ENCODE measurements around the gene ZDHHC11B.
"Not testable (repeated sequence)": the region's sequence is repeated elsewhere in the genome, so short reads cannot be mapped to it uniquely, and the experiment has no call there.

The ZDHHC11B gene

DNA sequence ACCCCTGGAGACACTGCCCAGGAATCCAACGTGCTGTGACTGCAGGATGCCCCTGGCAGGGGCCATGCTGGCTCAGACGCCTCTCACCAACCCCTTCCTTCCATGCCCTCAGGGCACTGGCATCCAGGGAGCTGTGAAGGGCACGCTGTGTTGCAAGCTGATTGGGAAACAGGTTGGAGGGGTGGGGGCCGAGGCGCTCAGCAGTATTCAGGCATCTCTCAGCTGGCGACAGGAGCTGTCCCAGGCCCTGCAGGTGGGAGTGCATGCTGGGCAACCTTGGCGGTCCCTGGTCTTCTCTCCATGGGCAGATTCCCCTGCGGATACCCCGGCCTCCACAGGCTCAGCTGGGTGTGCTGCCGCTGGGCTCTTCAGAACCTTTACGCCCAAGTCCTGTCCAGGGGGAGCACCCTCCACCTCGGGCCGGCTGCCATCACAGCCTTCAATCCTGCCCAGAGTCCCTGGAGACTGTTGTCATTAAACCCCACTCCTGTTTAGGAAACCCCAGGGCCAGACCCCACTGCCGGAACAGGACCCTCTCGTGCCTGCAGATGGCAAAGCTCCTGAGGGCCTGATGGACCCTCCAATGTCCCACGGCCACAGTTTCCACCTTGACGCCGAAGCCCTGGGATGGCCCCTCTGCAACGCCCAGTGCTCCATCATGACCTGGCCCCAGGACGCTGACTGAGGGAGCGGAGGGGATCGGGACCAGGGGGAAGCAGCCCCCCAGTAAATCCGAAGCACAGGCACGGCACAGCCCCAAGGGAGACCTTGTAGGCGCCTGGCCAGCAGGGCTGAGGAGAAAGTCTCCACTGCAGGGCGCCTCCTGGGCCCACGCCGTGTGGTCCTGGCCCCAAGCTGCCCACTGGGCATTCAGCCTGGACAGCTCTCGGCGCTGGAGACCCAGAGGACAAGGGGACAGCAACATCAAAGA is 100.7 kb downstream of the ZDHHC11B start:
- DNase-seq, result no peak

DNA sequence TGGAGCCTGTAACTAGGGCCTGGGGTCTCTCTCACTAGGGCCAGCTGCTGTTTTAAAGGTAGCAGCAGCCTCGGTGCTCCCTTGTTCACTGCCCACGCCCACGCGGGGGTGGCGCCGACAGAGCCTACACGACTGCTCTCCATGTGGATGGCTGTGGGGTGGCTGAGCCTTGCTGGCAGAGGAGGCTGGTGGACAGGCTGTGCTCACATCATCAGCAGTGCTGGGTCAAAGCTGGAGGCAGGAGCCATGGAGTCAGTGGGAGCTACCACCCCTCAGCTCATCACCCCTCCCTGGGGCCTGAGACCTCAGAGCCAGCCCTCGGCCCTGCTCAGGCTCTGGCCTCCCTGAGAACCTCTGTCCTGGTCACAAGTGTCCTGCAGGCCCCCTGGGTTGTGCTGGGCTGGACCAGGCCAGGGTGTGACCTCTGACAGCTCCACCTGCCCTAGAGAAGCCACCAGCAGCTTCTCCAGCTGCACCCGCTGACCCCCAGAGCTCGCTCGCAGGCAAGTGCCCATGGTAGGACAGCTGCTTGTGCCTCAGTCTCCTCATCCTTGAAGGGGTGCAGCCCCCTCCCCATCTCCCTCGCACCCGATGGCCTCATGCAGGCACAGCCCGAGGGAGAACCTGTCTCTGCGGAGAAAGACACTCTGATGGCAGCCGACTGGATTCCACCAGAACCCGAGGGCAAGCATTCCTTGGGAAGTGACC is 101.7 kb downstream of the ZDHHC11B start:
- DNase-seq, result not testable (repeated sequence)

DNA sequence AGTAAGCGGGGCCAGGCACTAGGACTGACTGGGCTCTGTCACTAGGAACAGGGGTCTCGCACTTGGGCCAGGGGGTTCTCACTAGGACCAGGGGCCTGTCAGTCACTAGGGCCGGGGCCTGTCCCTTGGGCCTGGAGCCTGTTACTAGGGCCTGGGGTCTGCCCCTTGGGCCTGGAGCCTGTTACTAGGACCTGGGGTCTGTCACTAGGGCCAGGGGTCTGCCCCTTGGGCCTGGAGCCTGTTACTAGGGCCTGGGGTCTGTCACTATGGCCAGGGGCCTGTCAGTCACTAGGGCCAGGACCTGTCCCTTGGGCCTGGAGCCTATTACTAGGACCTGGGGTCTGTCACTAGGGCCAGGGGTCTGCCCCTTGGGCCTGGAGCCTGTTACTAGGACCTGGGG is 102.3 kb downstream of the ZDHHC11B start:
- not testable (repeated sequence) for DNase-seq

DNA sequence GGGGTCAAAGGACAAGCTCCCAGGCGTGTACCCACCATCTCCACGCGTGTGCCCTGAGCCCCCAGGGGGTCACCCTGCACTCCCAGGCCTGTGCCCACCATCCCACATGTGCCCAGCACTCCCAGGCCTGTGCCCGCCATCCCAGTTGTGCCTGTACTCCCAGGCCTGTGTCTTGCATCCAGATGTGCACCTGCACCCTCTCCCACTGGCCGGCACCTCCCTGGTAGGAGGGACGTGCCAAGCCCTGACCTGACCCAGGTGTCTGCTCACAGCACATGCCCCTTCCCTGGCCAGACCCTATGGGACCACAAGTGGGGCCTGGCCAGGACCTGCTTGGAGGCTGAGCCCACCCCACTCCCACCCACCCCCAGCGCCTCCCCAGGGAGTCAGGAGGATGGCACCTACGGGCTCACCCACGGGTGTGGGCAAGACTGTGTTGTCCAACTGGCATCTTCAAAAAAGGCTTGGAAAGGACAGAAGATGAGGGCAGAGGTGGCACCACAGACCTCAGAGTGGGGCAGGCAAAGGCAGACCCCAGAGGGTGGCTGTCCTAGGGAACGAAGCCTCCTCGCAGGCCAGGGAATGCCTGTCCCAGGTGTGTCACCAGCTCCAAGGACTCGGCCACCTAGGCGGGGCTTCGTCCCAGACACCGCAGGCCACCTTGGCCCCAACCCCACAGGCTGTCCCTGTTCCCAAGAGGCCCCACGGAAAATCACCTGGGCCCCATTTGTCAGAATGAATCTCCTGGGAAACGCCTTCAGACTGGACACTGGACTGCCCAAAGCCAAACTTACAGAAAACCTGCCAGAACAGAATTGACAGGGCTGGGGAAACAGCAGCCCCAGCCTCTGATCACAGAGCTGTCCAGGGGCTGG is 103.0 kb downstream of the ZDHHC11B start:
- not testable (repeated sequence) for DNase-seq

DNA sequence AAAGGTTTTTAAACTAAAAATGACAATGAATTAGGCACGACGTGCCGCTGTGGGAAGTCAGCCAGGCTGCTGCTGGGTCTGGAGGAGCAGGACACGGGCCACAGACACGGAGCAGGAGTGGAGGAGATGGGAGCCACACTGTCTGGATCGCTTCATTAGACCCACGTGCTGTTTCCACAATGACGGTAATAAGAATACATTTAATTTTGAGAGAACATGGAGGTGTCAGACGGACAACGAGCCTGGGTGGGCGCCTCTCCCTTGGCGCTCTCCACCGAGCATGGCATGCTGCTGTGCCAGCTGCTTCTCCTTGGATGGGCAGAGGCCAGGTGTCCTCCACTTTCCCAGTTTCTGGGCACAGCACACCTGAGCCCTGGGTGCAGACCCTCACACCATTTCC is 103.7 kb downstream of the ZDHHC11B start:
- not testable (repeated sequence) for DNase-seq

DNA sequence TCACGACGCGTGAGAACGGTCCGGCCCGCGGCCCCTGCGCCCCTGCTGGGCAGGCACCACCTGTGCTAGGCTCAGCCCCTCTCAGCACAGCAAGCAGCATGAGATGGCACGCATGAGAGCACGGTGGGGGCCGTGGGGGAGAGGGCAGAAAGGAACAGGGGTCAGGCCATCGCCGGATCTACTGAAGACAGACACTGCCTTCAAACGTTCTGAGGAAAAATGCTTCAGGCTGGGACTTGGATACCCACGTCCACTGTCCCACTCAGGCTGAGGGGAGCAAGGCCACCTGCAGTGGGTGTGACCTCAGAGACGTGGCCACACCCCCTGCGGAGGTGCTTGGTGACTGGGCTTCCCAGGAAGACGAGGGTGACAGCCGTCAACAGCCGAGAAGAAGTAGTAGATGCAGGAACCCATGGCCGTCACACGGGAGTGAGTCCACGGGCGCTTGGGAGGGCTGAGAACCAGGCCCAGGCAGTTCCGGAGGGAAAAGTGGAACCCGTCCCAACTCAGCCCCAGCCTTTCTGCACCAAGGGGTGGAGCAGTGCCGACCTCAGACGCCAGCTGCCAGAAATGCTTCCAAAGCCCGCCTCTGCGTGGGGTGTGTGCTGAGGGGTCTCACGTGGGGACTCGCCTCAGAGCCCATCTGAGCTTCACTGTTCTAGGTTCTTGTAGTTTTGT is 104.3 kb downstream of the ZDHHC11B start:
- DNase-seq, result not testable (repeated sequence)

DNA sequence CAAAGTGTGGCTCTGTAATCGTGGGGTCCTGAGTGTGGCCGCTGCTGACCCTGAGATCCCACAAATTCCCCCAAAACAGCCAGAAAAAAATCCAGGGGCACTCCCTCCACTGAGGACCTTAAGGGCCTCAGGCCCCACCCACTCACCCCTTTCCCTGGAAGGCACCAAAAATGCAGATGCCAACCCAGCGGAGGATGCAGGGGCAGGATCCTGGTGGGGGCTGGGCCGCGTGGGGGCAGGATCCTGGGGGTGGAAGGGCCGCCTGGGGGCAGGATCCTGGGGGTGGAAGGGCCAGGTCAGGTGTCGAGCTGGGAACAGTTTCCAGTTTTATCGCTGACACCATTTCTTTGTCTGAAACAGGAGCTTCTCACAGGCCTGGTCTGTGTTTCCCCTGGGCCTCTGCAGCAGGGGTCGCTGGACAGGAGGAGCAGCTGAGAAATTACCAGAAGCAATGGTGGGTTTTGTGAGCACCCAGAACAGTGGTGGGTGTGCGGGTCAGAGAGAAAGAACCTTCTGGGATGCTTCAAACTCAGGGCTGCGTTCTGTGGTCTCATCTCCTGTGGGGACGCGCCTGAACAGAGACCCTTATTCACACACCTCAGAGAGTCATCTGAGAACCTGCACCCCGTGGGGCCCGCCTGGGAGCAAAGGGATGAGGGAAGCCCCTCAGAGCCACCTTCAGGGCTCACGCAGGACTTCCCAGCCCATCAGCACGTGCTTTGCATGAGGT is 105.2 kb downstream of the ZDHHC11B start:
- DNase-seq, result not testable (repeated sequence)

DNA sequence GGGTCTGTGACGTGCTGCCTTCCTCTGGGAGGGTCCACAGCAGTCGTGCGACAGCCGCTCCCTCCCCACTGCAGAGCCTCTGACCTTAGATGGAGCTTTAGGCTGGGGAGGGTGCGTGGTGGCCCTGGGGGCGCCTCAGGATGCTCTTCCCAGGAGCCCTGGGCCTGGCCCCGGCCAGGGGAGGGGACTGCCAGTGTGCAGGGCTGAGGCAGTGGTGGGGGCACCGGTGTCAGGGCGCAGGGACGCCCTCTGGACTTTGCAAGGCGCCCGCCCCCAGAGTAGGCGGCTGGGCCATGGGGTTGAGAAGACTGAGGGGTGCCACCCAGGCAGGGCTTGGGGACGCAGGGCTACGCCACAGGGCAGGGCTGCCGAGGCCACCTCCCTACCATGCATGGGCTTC is 106.0 kb downstream of the ZDHHC11B start:
- not testable (repeated sequence) for DNase-seq

DNA sequence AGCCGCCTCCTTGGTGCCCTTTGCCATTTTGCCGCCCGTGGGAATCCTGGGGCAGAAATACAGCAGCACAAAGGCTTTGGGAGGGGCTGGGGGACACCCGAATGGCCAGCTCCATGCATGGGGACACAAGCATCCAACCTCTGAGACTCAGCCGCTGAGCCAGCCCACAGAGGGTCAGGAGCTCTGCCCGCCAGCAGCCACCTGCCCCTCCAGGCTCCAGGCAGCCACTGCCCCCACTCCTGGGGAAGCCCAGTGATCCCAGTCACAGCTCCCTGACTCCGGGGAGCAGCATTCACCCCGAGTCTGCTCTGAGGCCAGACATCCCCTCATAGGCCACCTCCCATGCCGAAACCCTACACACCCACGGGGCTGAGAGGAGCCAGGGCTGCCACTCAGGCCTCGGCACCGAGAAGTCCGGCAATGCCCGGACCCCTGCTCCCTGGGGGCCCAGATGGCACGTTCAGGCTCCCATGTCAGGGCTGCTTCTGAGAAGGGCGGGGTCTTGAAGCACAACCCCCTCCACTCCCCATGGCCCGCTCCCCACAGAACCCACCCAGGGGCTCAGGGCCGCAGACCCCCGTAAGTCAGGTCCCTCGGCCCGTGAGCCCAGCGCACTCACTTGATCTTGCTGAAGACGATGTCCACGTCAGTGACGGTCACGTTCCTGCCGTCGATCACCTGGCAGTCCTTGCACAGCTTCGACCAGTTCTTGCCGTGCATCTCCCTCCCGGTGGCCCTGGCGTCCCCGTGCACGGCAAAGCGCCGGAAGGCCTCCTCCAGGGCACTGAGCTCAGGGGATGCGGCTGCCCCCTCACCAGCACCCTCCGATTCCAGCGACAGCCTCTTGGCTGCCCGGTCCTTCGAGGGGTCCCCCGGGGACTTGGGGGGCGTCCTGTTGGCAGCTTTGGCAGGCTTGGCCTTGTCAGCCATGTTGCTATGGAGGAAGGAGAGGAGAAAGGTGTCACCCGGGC is 107.1 kb downstream of the ZDHHC11B start:
- DNase-seq, result no peak

DNA sequence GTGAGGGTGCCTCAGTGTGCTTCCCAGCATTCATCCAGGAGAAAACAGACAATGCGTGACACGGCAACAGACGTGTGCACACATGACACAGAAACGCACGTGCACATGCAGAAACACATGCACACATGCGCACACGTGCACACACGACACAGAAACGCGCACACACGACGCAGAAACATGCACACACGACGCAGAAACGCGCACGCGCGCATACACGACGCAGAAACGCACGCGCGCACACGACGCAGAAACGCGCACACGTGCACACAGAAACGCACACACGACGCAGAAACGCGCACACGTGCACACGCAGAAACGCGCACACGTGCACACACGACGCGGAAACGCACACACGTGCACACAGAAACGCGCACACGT is 107.8 kb downstream of the ZDHHC11B start:
- DNase-seq, result no peak

DNA sequence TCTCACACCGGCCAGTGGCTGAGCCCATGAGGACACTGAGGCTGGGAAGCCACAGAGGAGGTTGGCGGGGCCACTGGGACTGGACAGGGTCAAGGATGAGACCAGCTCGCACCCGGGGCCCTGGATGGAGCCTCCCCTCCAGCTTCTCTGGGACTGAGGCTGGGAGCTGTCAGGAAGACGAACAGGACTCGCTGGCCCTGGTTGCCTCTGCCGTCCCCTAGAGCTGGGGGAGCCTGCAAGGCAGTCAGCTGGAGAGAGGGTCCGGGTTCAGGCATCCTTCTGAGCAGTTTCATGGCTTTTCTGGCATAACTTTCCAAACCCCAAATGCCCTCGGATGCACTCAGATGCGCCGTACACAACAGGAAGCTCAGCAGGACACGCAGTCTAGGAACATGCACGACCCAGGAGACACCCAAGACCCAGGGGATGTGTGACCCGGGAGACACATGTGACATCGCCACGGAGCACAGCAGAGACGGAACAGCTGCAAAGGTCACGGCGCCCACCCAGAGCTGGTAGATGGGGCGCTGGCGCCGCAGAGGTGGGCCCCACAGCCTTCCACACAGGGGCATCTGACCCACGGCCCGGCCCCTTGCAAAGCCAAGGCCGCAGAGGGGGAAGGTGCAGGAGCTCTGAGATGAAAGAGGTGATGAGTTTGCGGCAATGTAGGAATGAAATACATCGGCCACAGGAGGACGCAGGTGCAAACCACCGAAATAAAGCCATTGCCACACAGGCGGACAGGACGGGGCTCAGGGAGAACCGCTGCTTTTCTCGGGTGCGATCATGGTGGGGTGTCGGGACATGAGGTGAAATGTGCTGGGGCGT is 108.4 kb downstream of the ZDHHC11B start:
- no peak for DNase-seq

DNA sequence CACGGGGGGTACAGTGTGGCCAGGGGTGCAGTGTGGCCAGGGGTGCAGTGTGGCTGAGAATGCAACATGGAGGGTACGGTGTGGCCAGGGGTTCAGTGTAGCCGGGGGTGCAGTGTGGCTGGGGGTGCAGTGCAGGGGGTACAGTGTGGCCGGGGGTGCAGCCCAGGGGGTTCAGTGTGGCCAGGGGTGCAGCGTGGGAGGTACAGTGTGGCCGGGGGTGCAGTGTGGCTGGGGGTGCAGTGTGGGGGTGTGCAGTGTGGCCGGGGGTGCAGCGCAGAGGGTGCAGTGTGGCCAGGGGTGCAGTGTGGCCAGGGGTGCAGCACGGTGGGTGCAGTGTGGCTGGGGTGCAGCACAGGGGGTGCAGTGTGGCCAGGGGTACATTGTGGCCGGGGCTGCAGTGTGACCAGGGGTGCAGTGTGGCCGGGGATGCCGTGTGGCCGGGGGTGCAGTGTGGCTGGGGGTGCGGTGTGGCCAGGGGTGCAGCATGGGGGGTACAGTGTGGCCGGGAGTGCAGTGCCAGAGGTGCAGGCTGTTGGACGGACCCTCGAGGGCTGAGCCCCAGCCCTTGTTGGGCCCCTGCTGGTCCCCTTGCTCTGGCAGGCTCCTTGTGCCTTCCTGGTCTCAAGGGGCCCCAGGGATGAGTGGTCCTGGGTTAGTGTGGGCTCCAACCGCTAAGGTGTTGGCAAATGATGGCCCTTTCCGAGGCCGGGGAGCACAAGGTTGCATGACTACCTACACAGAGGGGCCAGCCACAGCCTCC is 109.2 kb downstream of the ZDHHC11B start:
- no peak for DNase-seq

DNA sequence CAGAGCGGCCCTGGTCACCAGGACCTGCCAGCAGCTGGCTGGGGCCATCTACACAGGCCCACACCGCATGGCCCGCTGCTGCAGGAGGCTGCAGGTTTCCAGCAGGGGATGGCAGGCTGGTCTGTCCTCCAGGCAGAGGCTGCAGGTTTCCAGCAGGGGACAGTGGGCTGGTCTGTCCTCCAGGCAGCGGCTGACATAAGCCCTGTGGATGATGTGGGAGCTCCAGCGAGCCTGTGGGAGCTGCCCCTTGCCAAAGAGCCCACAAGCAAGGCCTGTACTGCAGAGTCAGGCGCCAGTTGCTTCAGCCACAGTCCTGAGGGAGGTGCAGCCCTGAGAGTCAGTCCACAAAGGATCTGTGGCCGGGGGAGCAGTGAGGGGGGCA is 109.9 kb downstream of the ZDHHC11B start:
- DNase-seq, result no peak

DNA sequence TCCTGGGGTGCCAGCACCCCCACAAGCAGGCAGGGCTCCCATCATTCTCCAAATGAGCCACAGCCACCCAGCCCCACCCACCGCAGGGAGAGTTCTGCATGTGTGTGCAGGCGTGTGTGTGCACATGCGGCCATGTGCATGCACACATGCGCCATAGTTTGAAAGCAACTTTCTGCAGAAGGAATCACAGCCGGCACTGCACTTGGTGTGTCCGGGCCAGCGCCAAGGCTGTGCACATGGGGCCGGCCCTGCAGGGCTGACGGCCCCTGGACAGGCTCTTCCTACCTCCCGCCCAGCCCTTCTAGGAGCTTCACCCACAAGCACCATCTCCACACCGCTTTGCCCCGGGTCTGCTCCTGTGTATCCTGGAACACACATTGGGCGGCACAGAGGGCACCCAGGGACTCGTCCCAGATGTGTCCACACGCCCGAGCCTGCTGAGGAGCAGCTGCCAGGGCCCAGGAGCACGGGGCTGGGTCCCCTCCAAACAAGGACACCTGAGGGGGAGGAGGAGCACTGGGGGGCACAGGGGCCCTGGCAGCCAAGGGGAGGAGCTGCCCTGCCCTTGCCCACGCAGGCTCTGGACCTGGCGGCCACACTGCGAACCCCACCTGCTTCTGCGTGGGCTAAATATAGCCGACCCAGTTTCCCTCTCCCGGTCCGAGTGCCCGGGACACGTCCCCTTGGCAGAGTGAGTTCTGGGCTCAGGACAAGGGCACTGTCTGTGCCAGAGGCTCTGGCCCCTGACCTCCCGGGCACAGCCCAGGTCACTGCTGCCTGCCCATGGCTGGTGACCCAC is 110.5 kb downstream of the ZDHHC11B start:
- no peak for DNase-seq

DNA sequence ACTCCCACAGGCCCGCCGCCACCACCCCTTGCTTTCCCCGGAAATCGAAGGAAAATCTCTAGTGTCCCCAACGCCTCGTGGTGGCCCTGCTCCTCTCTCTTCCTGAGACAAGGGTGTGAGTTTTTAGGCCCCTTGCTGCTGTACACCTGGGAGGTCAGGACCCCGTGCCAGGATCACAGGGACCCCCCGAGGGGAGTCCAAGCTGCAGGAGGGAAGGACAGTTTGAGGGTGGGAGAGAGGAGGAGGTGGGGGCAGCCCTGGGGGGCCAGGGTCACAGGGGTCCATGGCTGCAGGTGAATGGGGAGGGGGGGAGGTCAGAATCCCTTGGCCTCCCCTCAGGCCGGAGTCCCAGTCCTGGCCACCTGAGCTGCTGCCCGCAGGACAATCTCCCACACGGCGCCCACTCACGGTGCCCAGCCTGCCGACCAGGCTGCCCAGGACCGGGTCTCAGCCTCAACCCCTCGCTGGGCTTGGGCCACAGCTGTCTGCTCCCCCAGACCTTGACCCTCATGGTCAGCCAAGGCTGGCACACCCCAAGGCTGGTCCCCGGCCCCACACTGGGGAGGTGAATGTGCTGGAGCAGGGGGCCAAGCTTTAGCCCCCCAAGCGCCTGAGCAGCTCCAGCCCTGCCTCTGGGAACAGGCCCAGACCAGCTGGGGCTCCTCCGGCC is 111.2 kb downstream of the ZDHHC11B start:
- no peak for DNase-seq

DNA sequence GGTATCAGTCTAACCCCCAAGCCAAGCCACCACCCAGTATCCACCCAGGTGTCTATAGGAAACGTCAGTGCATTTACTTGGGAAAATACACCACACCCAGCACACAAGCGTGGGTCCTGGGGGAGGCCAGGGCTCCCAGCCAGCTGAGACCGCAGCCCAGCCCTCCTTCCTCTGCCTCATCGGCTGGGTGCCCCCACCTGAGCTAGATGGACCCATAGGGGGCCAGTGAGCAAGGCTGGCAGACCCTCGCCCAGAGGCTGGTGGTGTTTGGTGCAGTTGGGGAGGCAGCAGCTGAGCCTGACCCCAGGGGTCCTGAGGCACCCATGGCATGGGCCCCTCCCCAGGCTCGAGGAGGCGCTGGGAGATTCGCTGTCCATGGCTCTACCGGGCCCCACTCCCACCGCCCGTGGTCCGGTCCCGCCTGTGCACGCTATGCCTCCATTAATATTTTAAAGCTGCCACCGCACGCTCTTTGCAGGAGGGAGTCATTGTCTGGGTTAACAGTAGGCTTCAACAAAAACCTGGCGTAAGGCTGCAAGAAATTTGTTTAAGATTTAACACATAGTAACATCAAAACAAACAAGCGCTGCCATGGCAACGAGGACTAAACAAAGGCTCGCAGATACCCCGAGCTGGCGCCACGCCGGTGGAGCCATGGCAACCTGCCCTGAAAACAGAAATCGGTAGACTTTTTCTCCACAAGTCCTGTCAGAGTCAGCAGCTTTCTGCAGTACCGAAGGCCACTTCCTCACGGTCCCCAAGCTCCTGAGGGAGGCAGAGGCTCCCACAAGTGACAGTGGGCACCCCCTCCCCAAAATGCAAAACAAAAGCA is 112.0 kb downstream of the ZDHHC11B start:
- DNase-seq, result peak; percentile 20 to 59

Measured in Kasumi-1 (cell line).